Measurements from ENCODE around the gene DENND4C. TPM values are rescaled to one million over a fixed set of nuclear protein-coding genes. Genes with fewer than 3 reads are reported as not detected.

Gene DENND4C
- total RNA-seq, 2 donors from 2014 or later, result 52.7 to 58.0 TPM

- intact Hi-C loops (cut with DNase I), result no loop called here
- no peak for DNase-seq
- Histone ChIP-seq H3K4me1 (peaks cover 59% of the 10 kb centered on the region), H3K9me3 (no peaks in the 10 kb centered on the region), H3K36me3 (replicated peaks in 1 of 2; ENCODE audit: insufficient read depth in 1 of 2, low read depth in 2 of 2) (no peaks in the 10 kb centered on the region), H3K27me3 (no peaks in the 10 kb centered on the region), H3K27ac (peak overlapping the region; percentile 53 to 93 (median 91)), H3K4me3 (peak overlapping the region; percentile 90 to 94)
- peak; percentile 20 for ATAC-seq
- 3 to 4% methylated on average over 12 to 20 of the region's 20 CpGs for WGBS, 2 donors
- TF ChIP-seq POLR2A (IDR thresholded peaks at IDR 0.05), result no peak
- no peak for TF ChIP-seq CTCF (IDR thresholded peaks at IDR 0.05)
Observed at GRCh38 chr9:19408316-19408692, 177.8 kb downstream of the DENND4C start.

- 0% methylated on average over 6 to 60 of the region's 61 CpGs for WGBS, 2 donors
Observed at GRCh38 chr9:19408693-19409400, 178.4 kb downstream of the DENND4C start, which contains the start of gene ACER2. TSS of gene ACER2 (plus strand) at chr9:19409009. CDS start at chr9:19409085, 76 bp downstream.

GRCh38 chr9:19409401-19410194, 179.1 kb downstream of the DENND4C start:
- no peaks in the 10 kb centered on the region for H3K9me3 ChIP-seq
- WGBS, 2 donors, result 2 to 5% methylated on average over 15 to 17 of the region's 17 CpGs
- H3K36me3 ChIP-seq (replicated peaks in 1 of 2; ENCODE audit: insufficient read depth in 1 of 2, low read depth in 2 of 2), result no peaks in the 10 kb centered on the region
- TF ChIP-seq CTCF (IDR thresholded peaks at IDR 0.05) (peak in 1 of 7 experiments; percentile 5), POLR2A (IDR thresholded peaks at IDR 0.05) (no peak)
- ATAC-seq (peak; percentile 29), DNase-seq (peak; percentile 40 to 58 (median 52))
- H3K27me3 ChIP-seq, result no peaks in the 10 kb centered on the region
- peak overlapping the region; percentile 90 to 94 for H3K4me3 ChIP-seq
- H3K4me1 ChIP-seq, result peaks cover 46% of the 10 kb centered on the region
- intact Hi-C loops (cut with DNase I), result no loop called here
- peak overlapping the region; percentile 72 to 93 (median 91) for H3K27ac ChIP-seq

More at GRCh38 chr9:19408693-19409400, 178.4 kb downstream of the DENND4C start, which contains the start of gene ACER2:
- Histone ChIP-seq H3K9me3 (no peaks in the 10 kb centered on the region), H3K4me1 (peaks cover 54% of the 10 kb centered on the region), H3K27me3 (no peaks in the 10 kb centered on the region), H3K4me3 (peak within 1 kb of the TSS; percentile 90 to 94), H3K36me3 (replicated peaks in 1 of 2; ENCODE audit: insufficient read depth in 1 of 2, low read depth in 2 of 2) (no peaks in the 10 kb centered on the region), H3K27ac (peak within 1 kb of the TSS; percentile 72 to 93 (median 91))
- ATAC-seq, result peak; percentile 93
- intact Hi-C loops (cut with DNase I), result no loop called here
- DNase-seq, result peak; percentile 95 to 98 (median 96)
- TF ChIP-seq POLR2A (IDR thresholded peaks at IDR 0.05) (peak; percentile 94 to 98 (median 97)), CTCF (IDR thresholded peaks at IDR 0.05) (peak in 2 of 7 experiments; percentile 5 to 7)

GRCh38 chr9:19410195-19410503, 179.7 kb downstream of the DENND4C start:
- Histone ChIP-seq H3K27me3 (no peaks in the 10 kb centered on the region), H3K9me3 (no peaks in the 10 kb centered on the region), H3K27ac (peak overlapping the region in 1 of 4 donors; percentile 89), H3K36me3 (replicated peaks in 1 of 2; ENCODE audit: insufficient read depth in 1 of 2, low read depth in 2 of 2) (no peaks in the 10 kb centered on the region), H3K4me3 (no peak overlapping the region), H3K4me1 (peaks cover 41% of the 10 kb centered on the region)
- DNase-seq (no peak), ATAC-seq (no peak)
- 82 to 100% methylated on average over 2 of the region's 2 CpGs for WGBS, 2 donors
- intact Hi-C loops (cut with DNase I), result no loop called here
- no peak for TF ChIP-seq POLR2A (IDR thresholded peaks at IDR 0.05)
- no peak for TF ChIP-seq CTCF (IDR thresholded peaks at IDR 0.05)

All from body of pancreas (tissue), 4 donors.